Measurements from ENCODE around the gene KCNMB2. TPM values are rescaled to one million over a fixed set of nuclear protein-coding genes. Genes with fewer than 3 reads are reported as not detected.

KCNMB2 gene
- total RNA-seq, 1 experiment from 2014 or later, result not detected

DNA sequence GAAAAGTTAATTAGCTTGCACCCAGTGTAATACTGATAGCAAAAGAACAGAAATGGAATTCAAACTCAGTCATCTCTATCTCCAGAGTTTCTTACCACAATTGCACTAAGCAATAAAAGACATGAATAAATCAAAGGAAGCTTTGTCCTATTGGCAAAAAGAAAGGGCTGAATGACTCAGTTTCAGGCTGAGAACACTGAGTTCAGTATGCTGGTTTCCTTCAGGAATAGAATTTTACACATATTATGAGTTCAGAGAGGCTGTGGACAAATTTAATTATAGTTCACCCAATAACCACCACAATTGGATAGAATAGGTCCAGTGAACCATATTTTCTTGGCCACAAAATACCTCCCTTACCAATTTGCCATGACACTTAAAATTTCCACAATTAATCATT is 249.7 kb downstream of the KCNMB2 start:
- Histone ChIP-seq H3K27me3 (replicated peaks; ENCODE audit: insufficient read depth, low read depth, low read length, poor library complexity) (no peaks in the 10 kb centered on the region), H3K4me1 (ENCODE audit: insufficient read depth, low read length, poor library complexity, severe bottlenecking) (no peaks in the 10 kb centered on the region), H3K4me3 (ENCODE audit: low read depth, low read length, poor library complexity, severe bottlenecking) (no peak overlapping the region), H3K36me3 (ENCODE audit: insufficient read depth, low read length, poor library complexity, severe bottlenecking) (no peaks in the 10 kb centered on the region), H3K27ac (ENCODE audit: low read depth, low read length, poor library complexity, severe bottlenecking) (no peak overlapping the region), H3K9me3 (ENCODE audit: low read depth, low read length, poor library complexity, severe bottlenecking) (no peaks in the 10 kb centered on the region)
- DNase-seq (ENCODE audit: low spot score), result no peak
- intact Hi-C loops (cut with micrococcal nuclease; ENCODE audit: unreplicated experiment), result no loop called here
- ChIA-PET POLR2A (ENCODE audit: low non-redundant PET) (no interaction called here), CTCF (no interaction called here)
- no TSS peak for BruUV-seq (replicated peaks)
- TF ChIP-seq EZH2 (IDR thresholded peaks at IDR 0.05; ENCODE audit: borderline replicate concordance, low read depth, low read length, poor library complexity, severe bottlenecking), result no peak
- TF ChIP-seq, protein P1, sequence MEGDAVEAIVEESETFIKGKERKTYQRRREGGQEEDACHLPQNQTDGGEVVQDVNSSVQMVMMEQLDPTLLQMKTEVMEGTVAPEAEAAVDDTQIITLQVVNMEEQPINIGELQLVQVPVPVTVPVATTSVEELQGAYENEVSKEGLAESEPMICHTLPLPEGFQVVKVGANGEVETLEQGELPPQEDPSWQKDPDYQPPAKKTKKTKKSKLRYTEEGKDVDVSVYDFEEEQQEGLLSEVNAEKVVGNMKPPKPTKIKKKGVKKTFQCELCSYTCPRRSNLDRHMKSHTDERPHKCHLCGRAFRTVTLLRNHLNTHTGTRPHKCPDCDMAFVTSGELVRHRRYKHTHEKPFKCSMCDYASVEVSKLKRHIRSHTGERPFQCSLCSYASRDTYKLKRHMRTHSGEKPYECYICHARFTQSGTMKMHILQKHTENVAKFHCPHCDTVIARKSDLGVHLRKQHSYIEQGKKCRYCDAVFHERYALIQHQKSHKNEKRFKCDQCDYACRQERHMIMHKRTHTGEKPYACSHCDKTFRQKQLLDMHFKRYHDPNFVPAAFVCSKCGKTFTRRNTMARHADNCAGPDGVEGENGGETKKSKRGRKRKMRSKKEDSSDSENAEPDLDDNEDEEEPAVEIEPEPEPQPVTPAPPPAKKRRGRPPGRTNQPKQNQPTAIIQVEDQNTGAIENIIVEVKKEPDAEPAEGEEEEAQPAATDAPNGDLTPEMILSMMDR (conservative IDR thresholded peaks at IDR 0.05; ENCODE audit: low read depth, low read length), result no peak

DNA sequence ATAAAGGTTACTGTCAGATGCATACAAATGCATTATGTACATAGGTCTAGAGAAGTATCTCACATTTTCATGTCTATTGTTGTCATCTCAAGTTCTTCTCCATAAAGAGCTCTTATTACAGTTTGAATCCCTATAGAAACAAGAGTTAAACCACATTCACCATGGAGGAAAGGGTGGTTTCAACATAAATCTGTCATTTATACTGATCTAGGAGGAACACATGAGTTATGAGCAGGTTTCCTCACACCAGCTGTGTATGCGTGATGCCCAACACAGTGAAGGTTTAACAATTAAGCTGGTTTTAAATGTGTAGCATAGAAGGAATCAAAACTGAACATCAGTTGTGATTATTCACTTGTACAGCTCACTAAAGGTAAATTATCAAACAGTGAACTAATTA is 251.7 kb downstream of the KCNMB2 start:
- intact Hi-C loops (cut with micrococcal nuclease; ENCODE audit: unreplicated experiment), result no loop called here
- Histone ChIP-seq H3K9me3 (ENCODE audit: low read depth, low read length, poor library complexity, severe bottlenecking) (no peaks in the 10 kb centered on the region), H3K4me3 (ENCODE audit: low read depth, low read length, poor library complexity, severe bottlenecking) (no peak overlapping the region), H3K27me3 (replicated peaks; ENCODE audit: insufficient read depth, low read depth, low read length, poor library complexity) (no peaks in the 10 kb centered on the region), H3K4me1 (ENCODE audit: insufficient read depth, low read length, poor library complexity, severe bottlenecking) (no peaks in the 10 kb centered on the region), H3K27ac (ENCODE audit: low read depth, low read length, poor library complexity, severe bottlenecking) (no peak overlapping the region), H3K36me3 (ENCODE audit: insufficient read depth, low read length, poor library complexity, severe bottlenecking) (no peaks in the 10 kb centered on the region)
- CTCF ChIA-PET, result no interaction called here
- BruUV-seq (replicated peaks), result no TSS peak
- no peak for DNase-seq (ENCODE audit: low spot score)
- POLR2A ChIA-PET (ENCODE audit: low non-redundant PET), result no interaction called here
- TF ChIP-seq, protein P1 (conservative IDR thresholded peaks at IDR 0.05; ENCODE audit: low read depth, low read length), result no peak
- TF ChIP-seq EZH2 (IDR thresholded peaks at IDR 0.05; ENCODE audit: borderline replicate concordance, low read depth, low read length, poor library complexity, severe bottlenecking), result no peak

DNA sequence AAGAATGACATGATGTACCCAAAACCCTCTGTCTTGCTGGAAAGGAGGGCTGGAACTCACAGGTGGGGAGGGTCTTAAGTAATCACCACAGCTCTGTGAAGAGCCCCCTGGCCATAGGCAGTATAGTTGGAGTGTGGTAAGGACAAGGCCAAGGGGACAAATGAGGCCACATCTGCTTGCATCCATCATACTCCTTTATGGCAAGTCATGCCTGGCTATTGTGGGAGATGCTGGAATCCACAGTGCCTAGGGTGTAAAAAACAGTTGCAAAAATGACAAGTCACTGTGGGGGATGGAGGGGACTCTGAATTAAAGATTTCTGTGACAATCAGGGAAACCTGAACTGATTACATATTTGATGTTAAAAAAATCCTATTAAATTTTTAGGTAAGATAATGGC is 258.5 kb downstream of the KCNMB2 start:
- intact Hi-C loops (cut with micrococcal nuclease; ENCODE audit: unreplicated experiment), result no loop called here
- BruUV-seq (replicated peaks), result no TSS peak

More for the DNA sequence above, 258.5 kb downstream of the KCNMB2 start:
- no peak for TF ChIP-seq EZH2 (IDR thresholded peaks at IDR 0.05; ENCODE audit: borderline replicate concordance, low read depth, low read length, poor library complexity, severe bottlenecking)
- TF ChIP-seq, protein P1 (conservative IDR thresholded peaks at IDR 0.05; ENCODE audit: low read depth, low read length), result no peak
- Histone ChIP-seq H3K27me3 (replicated peaks; ENCODE audit: insufficient read depth, low read depth, low read length, poor library complexity) (no peaks in the 10 kb centered on the region), H3K27ac (ENCODE audit: low read depth, low read length, poor library complexity, severe bottlenecking) (no peak overlapping the region), H3K4me1 (ENCODE audit: insufficient read depth, low read length, poor library complexity, severe bottlenecking) (no peaks in the 10 kb centered on the region), H3K9me3 (ENCODE audit: low read depth, low read length, poor library complexity, severe bottlenecking) (no peaks in the 10 kb centered on the region), H3K4me3 (ENCODE audit: low read depth, low read length, poor library complexity, severe bottlenecking) (no peak overlapping the region), H3K36me3 (ENCODE audit: insufficient read depth, low read length, poor library complexity, severe bottlenecking) (no peaks in the 10 kb centered on the region)
- DNase-seq (ENCODE audit: low spot score), result no peak
- ChIA-PET POLR2A (ENCODE audit: low non-redundant PET) (no interaction called here), CTCF (no interaction called here)
